HG03575 (cell line): ENCODE results near the gene TGFBR3L.

Experiments
- ATAC-seq: cut with Tn5 transposase; IDR thresholded peaks from one replicate; pipeline ENCODE4 v1.9.1; 2021; ENCODE audit not compliant: unreplicated experiment, insufficient number of reproducible peaks, low FRiP score; ENCODE audit errors: extremely low read depth

Gene TGFBR3L

GRCh38 chr19:7914598-7915045 is at the start of gene TGFBR3L:
TGFBR3L (plus strand) TSS chr19:7914830.
- ATAC-seq: no peak

- ATAC-seq: no peak
These were observed 49.2 kb upstream of the TGFBR3L start for GRCh38 chr19:7865262-7865911.

GRCh38 chr19:7866399-7867091 is 48.1 kb upstream of the TGFBR3L start:
- ATAC-seq: no peak

- no peak for ATAC-seq
These were observed 47.4 kb upstream of the TGFBR3L start for GRCh38 chr19:7867092-7867844.

GRCh38 chr19:7868326-7868670 is 46.3 kb upstream of the TGFBR3L start:
- ATAC-seq: no peak

GRCh38 chr19:7868671-7869452 is 45.8 kb upstream of the TGFBR3L start:
- ATAC-seq: no peak

- ATAC-seq: no peak
These were observed 45.1 kb upstream of the TGFBR3L start for GRCh38 chr19:7869453-7869909.

GRCh38 chr19:7869910-7870511 is 44.6 kb upstream of the TGFBR3L start:
- no peak for ATAC-seq

- no peak for ATAC-seq
These were observed 43.8 kb upstream of the TGFBR3L start for GRCh38 chr19:7870571-7871436.

GRCh38 chr19:7871437-7872305 is 43.0 kb upstream of the TGFBR3L start:
- ATAC-seq: no peak

- ATAC-seq: no peak
These were observed 42.1 kb upstream of the TGFBR3L start for GRCh38 chr19:7872306-7873204.

GRCh38 chr19:7873304-7874075 is 41.1 kb upstream of the TGFBR3L start:
- ATAC-seq: no peak

GRCh38 chr19:7874076-7874896 is 40.3 kb upstream of the TGFBR3L start, which contains the start of gene PRR36:
PRR36 (minus strand) TSS chr19:7874390; CDS start chr19:7873689, 701 bp downstream.
- ATAC-seq: no peak

GRCh38 chr19:7874897-7875273 is 39.7 kb upstream of the TGFBR3L start:
- no peak for ATAC-seq
